Neural cell (in vitro differentiated cells): ENCODE data around the gene BRD3.

Experiments used
- EP300 ChIP-seq: fragments of 450-650 bp; conservative IDR thresholded peaks from 2 replicates; pipeline ENCODE4 v1.6.1; 2014; ENCODE audit warnings: antibody characterized with exemption, mild to moderate bottlenecking, moderate library complexity; ENCODE audit not compliant: poor library complexity, severe bottlenecking
- EZH2 ChIP-seq: fragments of 200-600, 300-800 bp; shearing (Covaris generic), sonication (generic); IDR thresholded peaks from 2 replicates; pipeline ENCODE4 v1.6.1; 2014; ENCODE audit warnings: antibody characterized with exemption, low read length, borderline replicate concordance, mild to moderate bottlenecking; ENCODE audit not compliant: insufficient read depth, poor library complexity, severe bottlenecking
- MXI1 ChIP-seq: fragments of 450-650 bp; conservative IDR thresholded peaks from 2 replicates; pipeline ENCODE4 v1.6.1; 2014; ENCODE audit warnings: antibody characterized with exemption, mild to moderate bottlenecking; ENCODE audit not compliant: poor library complexity, severe bottlenecking
- POLR2AphosphoS5 ChIP-seq: IDR thresholded peaks from 2 replicates; pipeline ENCODE4 v1.6.1; 2012
- RAD21 ChIP-seq: fragments of 450-650 bp; conservative IDR thresholded peaks from 2 replicates; pipeline ENCODE4 v1.6.1; 2014; ENCODE audit warnings: antibody characterized with exemption, mild to moderate bottlenecking, moderate library complexity
- SMC3 ChIP-seq: fragments of 450-650 bp; conservative IDR thresholded peaks from 2 replicates; pipeline ENCODE4 v1.6.1; 2014; ENCODE audit warnings: antibody characterized with exemption, mild to moderate bottlenecking, moderate library complexity; ENCODE audit not compliant: poor library complexity
- TF ChIP-seq, protein P1 (sequence below): fragments of 450-650 bp; IDR thresholded peaks from 2 replicates; pipeline ENCODE4 v1.5.1; 2014; ENCODE audit warnings: antibody characterized with exemption, mild to moderate bottlenecking, moderate library complexity; ENCODE audit not compliant: poor library complexity, severe bottlenecking
- TF ChIP-seq, protein P2 (sequence below): IDR thresholded peaks from 2 replicates; pipeline ENCODE4 v1.6.1; 2012; ENCODE audit warnings: borderline replicate concordance

DNA sequence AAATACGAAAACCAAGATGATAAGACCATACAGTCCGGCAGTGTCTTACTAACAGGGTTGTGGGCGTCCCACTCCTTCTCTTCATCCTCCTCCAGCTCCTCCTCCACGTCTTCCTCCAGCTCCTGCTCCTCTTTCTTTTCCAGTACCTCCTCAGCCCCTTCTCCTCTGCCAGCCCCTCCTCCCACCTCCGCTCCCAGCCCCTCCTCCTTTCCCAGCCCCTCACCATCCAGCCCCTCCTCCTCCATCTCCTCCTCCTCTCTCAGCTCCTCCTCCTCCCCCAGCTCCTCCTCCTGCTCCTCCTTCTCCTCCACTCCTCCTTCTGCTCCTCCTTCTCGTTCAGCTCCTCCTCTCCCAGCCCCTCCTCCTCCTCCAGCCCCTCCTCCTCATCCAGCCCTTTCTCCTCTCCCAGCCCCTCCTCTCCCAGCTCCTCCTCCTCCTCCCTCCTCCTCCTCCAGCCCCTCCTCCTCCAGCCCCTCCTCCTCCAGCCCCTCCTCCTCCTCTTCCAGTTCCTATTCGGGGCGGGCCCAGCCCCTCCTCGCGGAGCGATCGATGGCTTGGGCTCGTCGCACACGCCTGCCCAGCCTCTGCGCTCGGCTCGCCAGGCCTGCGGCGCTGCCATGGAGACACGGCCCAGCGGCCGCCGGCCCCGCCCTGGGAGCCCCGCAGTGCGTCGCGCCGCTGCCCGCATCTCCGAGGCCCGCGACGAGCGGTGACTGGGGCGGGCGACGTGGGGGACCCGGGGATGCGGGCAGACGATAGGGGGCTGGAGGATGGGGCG lies 42.8 kb downstream of the BRD3 start, which contains the start of gene BRD3OS:
- peak; percentile 69 for TF ChIP-seq POLR2AphosphoS5
- TF ChIP-seq, protein P1, sequence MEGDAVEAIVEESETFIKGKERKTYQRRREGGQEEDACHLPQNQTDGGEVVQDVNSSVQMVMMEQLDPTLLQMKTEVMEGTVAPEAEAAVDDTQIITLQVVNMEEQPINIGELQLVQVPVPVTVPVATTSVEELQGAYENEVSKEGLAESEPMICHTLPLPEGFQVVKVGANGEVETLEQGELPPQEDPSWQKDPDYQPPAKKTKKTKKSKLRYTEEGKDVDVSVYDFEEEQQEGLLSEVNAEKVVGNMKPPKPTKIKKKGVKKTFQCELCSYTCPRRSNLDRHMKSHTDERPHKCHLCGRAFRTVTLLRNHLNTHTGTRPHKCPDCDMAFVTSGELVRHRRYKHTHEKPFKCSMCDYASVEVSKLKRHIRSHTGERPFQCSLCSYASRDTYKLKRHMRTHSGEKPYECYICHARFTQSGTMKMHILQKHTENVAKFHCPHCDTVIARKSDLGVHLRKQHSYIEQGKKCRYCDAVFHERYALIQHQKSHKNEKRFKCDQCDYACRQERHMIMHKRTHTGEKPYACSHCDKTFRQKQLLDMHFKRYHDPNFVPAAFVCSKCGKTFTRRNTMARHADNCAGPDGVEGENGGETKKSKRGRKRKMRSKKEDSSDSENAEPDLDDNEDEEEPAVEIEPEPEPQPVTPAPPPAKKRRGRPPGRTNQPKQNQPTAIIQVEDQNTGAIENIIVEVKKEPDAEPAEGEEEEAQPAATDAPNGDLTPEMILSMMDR = no peak
- peak; percentile 85 for TF ChIP-seq MXI1
- TF ChIP-seq, protein P2, sequence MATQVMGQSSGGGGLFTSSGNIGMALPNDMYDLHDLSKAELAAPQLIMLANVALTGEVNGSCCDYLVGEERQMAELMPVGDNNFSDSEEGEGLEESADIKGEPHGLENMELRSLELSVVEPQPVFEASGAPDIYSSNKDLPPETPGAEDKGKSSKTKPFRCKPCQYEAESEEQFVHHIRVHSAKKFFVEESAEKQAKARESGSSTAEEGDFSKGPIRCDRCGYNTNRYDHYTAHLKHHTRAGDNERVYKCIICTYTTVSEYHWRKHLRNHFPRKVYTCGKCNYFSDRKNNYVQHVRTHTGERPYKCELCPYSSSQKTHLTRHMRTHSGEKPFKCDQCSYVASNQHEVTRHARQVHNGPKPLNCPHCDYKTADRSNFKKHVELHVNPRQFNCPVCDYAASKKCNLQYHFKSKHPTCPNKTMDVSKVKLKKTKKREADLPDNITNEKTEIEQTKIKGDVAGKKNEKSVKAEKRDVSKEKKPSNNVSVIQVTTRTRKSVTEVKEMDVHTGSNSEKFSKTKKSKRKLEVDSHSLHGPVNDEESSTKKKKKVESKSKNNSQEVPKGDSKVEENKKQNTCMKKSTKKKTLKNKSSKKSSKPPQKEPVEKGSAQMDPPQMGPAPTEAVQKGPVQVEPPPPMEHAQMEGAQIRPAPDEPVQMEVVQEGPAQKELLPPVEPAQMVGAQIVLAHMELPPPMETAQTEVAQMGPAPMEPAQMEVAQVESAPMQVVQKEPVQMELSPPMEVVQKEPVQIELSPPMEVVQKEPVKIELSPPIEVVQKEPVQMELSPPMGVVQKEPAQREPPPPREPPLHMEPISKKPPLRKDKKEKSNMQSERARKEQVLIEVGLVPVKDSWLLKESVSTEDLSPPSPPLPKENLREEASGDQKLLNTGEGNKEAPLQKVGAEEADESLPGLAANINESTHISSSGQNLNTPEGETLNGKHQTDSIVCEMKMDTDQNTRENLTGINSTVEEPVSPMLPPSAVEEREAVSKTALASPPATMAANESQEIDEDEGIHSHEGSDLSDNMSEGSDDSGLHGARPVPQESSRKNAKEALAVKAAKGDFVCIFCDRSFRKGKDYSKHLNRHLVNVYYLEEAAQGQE = no peak
- no peak for TF ChIP-seq EZH2
- no peak for TF ChIP-seq SMC3
- TF ChIP-seq EP300 = peak; percentile 52
- TF ChIP-seq RAD21 = no peak
